GM19397 (cell line): ENCODE measurements around the gene CHORDC1.
A peak's percentile ranks its signal among the peaks of the same experiment; 100 is the strongest.
"Not testable (repeated sequence)": the region's sequence is repeated elsewhere in the genome, so short reads cannot be mapped to it uniquely, and the experiment has no call there.

Experiments
- ATAC-seq: cut with Tn5 transposase; IDR thresholded peaks from one replicate; pipeline ENCODE4 v1.9.1; 2021; ENCODE audit warnings: mild to moderate bottlenecking, moderate library complexity; ENCODE audit not compliant: unreplicated experiment

Gene CHORDC1

GRCh38 chr11:90222459-90223247 is at the start of gene CHORDC1:
Gene CHORDC1 (minus strand): TSS chr11:90223049. CDS start chr11:90222954, 95 bp downstream.
- peak; percentile 94 for ATAC-seq

- no peak for ATAC-seq
These were observed 34.3 kb upstream of the CHORDC1 start for GRCh38 chr11:90257158-90257525.

GRCh38 chr11:90256404-90257157 is 33.7 kb upstream of the CHORDC1 start:
- ATAC-seq, result no peak

GRCh38 chr11:90254065-90254464 is 31.2 kb upstream of the CHORDC1 start:
- no peak for ATAC-seq

- no peak for ATAC-seq
These were observed 29.2 kb upstream of the CHORDC1 start for GRCh38 chr11:90252053-90252452.

GRCh38 chr11:90251599-90251998 is 28.8 kb upstream of the CHORDC1 start:
- ATAC-seq, result no peak

GRCh38 chr11:90250970-90251369 is 28.1 kb upstream of the CHORDC1 start:
- no peak for ATAC-seq

GRCh38 chr11:90246468-90246867 is 23.6 kb upstream of the CHORDC1 start:
- ATAC-seq, result no peak

- no peak for ATAC-seq
These were observed 20.7 kb upstream of the CHORDC1 start for GRCh38 chr11:90243534-90243933.

GRCh38 chr11:90242894-90243416 is 20.1 kb upstream of the CHORDC1 start:
- ATAC-seq, result no peak

GRCh38 chr11:90241414-90241813 is 18.6 kb upstream of the CHORDC1 start:
- no peak for ATAC-seq

- not testable (repeated sequence) for ATAC-seq
These were observed 17.3 kb upstream of the CHORDC1 start for GRCh38 chr11:90239967-90240636.

GRCh38 chr11:90237004-90237403 is 14.2 kb upstream of the CHORDC1 start:
- no peak for ATAC-seq

GRCh38 chr11:90235526-90235925 is 12.7 kb upstream of the CHORDC1 start:
- no peak for ATAC-seq

GRCh38 chr11:90234977-90235376 is 12.1 kb upstream of the CHORDC1 start:
- no peak for ATAC-seq

- no peak for ATAC-seq
These were observed 6.9 kb upstream of the CHORDC1 start for GRCh38 chr11:90229791-90230190.

GRCh38 chr11:90228056-90228455 is 5.2 kb upstream of the CHORDC1 start:
- no peak for ATAC-seq

GRCh38 chr11:90223248-90223585 is 368 bp upstream of the CHORDC1 start:
- ATAC-seq, result peak; percentile 49

GRCh38 chr11:90221803-90222458 is 918 bp downstream of the CHORDC1 start:
- no peak for ATAC-seq

- ATAC-seq, result no peak
These were observed 2.5 kb downstream of the CHORDC1 start for GRCh38 chr11:90220391-90220790.

- ATAC-seq, result no peak
These were observed 3.4 kb downstream of the CHORDC1 start for GRCh38 chr11:90219438-90219837.
